NAMALWA (cell line): Measurements from ENCODE around the gene RIN3.

Experiments used
- DNase-seq: peaks from one replicate; pipeline ENCODE4 v3.0.0-alpha.2; 2015; ENCODE audit warnings: low spot score

RIN3 gene

GRCh38 chr14:92597906-92598905, 84.6 kb downstream of the RIN3 start:
- DNase-seq, result no peak

- no peak for DNase-seq
Observed at GRCh38 chr14:92599811-92600210, 86.2 kb downstream of the RIN3 start.

GRCh38 chr14:92600318-92601053, 86.9 kb downstream of the RIN3 start:
- no peak for DNase-seq

GRCh38 chr14:92601131-92601710, 87.6 kb downstream of the RIN3 start:
- no peak for DNase-seq

- DNase-seq, result no peak
Observed at GRCh38 chr14:92601757-92602417, 88.3 kb downstream of the RIN3 start.

GRCh38 chr14:92603309-92604242, 90.0 kb downstream of the RIN3 start:
- DNase-seq, result no peak

- DNase-seq, result no peak
Observed at GRCh38 chr14:92605274-92605940, 91.8 kb downstream of the RIN3 start.

GRCh38 chr14:92607251-92607650, 93.7 kb downstream of the RIN3 start:
- no peak for DNase-seq

- no peak for DNase-seq
Observed at GRCh38 chr14:92607702-92608429, 94.3 kb downstream of the RIN3 start.

- no peak for DNase-seq
Observed at GRCh38 chr14:92609955-92610354, 96.4 kb downstream of the RIN3 start.

GRCh38 chr14:92610849-92611271, 97.3 kb downstream of the RIN3 start:
- DNase-seq, result no peak

- peak; percentile 72 for DNase-seq
Observed at GRCh38 chr14:92613008-92613658, 99.6 kb downstream of the RIN3 start.

GRCh38 chr14:92613681-92614260, 100.2 kb downstream of the RIN3 start:
- DNase-seq, result no peak

- no peak for DNase-seq
Observed at GRCh38 chr14:92615451-92615850, 101.9 kb downstream of the RIN3 start.

GRCh38 chr14:92616178-92616577, 102.6 kb downstream of the RIN3 start:
- DNase-seq, result no peak

- no peak for DNase-seq
Observed at GRCh38 chr14:92617581-92617980, 104.0 kb downstream of the RIN3 start.

- no peak for DNase-seq
Observed at GRCh38 chr14:92619671-92620456, 106.3 kb downstream of the RIN3 start.

GRCh38 chr14:92622311-92622710, 108.7 kb downstream of the RIN3 start:
- no peak for DNase-seq
